GM21723 (cell line): ENCODE results near the gene SPC24.
"Not testable (repeated sequence)": the region's sequence is repeated elsewhere in the genome, so short reads cannot be mapped to it uniquely, and the experiment has no call there.

Experiments used
- ATAC-seq: cut with Tn5 transposase; IDR thresholded peaks from one replicate; pipeline ENCODE4 v1.9.1; 2021; ENCODE audit warnings: mild to moderate bottlenecking, moderate library complexity; ENCODE audit not compliant: unreplicated experiment

The SPC24 gene

GRCh38 chr19:11192957-11193939, 37.7 kb upstream of the SPC24 start:
- no peak for ATAC-seq

GRCh38 chr19:11191934-11192333, 36.4 kb upstream of the SPC24 start:
- no peak for ATAC-seq

GRCh38 chr19:11191273-11191755, 35.7 kb upstream of the SPC24 start:
- no peak for ATAC-seq

- no peak for ATAC-seq
These were observed 34.9 kb upstream of the SPC24 start for GRCh38 chr19:11190501-11190900.

- no peak for ATAC-seq
These were observed 31.9 kb upstream of the SPC24 start for GRCh38 chr19:11187441-11187840.

GRCh38 chr19:11182994-11183393, 27.4 kb upstream of the SPC24 start:
- ATAC-seq: no peak

GRCh38 chr19:11181488-11181887, 25.9 kb upstream of the SPC24 start:
- no peak for ATAC-seq

GRCh38 chr19:11180975-11181374, 25.4 kb upstream of the SPC24 start:
- not testable (repeated sequence) for ATAC-seq

GRCh38 chr19:11180346-11180745, 24.8 kb upstream of the SPC24 start:
- ATAC-seq: no peak

- ATAC-seq: peak; percentile 70
These were observed 24.2 kb upstream of the SPC24 start for GRCh38 chr19:11179716-11180297.

- ATAC-seq: not testable (repeated sequence)
These were observed 23.5 kb upstream of the SPC24 start for GRCh38 chr19:11179145-11179465.

- no peak for ATAC-seq
These were observed 22.0 kb upstream of the SPC24 start for GRCh38 chr19:11177592-11177991.

GRCh38 chr19:11176466-11177193, 21.0 kb upstream of the SPC24 start:
- no peak for ATAC-seq

- no peak for ATAC-seq
These were observed 20.3 kb upstream of the SPC24 start for GRCh38 chr19:11175920-11176319.

- ATAC-seq: no peak
These were observed 18.8 kb upstream of the SPC24 start for GRCh38 chr19:11174336-11174735.

- ATAC-seq: no peak
These were observed 18.1 kb upstream of the SPC24 start for GRCh38 chr19:11173516-11174155.

GRCh38 chr19:11172576-11172975, 17.0 kb upstream of the SPC24 start:
- ATAC-seq: no peak

GRCh38 chr19:11171144-11171543, 15.6 kb upstream of the SPC24 start:
- ATAC-seq: no peak

GRCh38 chr19:11169896-11170678, 14.5 kb upstream of the SPC24 start:
- no peak for ATAC-seq

GRCh38 chr19:11168568-11168967, 13.0 kb upstream of the SPC24 start:
- ATAC-seq: no peak
